Urinary bladder (tissue), 4 donors: Measurements from ENCODE around the gene PMS2. TPM values are rescaled to one million over a fixed set of nuclear protein-coding genes. Genes with fewer than 3 reads are reported as not detected.
"Not testable (repeated sequence)": the region's sequence is repeated elsewhere in the genome, so short reads cannot be mapped to it uniquely, and the experiment has no call there.

Experiments used
- DNase-seq: peaks from one replicate; pipeline ENCODE4 v3.0.0-alpha.2; 2015; ENCODE audit errors: extremely low spot score
- H3K27ac ChIP-seq: one replicate; pipeline ENCODE4 v1.5.1; 2013; ENCODE audit warnings: low read depth, mild to moderate bottlenecking, moderate library complexity
- H3K36me3 ChIP-seq: one replicate; pipeline ENCODE4 v1.6.1; 2013; ENCODE audit warnings: mild to moderate bottlenecking, moderate library complexity; ENCODE audit not compliant: insufficient read depth
- H3K4me1 ChIP-seq: one replicate; pipeline ENCODE4 v1.6.1; 2013; ENCODE audit warnings: mild to moderate bottlenecking, moderate library complexity; ENCODE audit not compliant: insufficient read depth
- H3K4me3 ChIP-seq: one replicate; pipeline ENCODE4 v1.5.1; 2013; ENCODE audit warnings: low read depth, low read length
- WGBS: extraction: QIAGEN DNeasy Blood & Tissue Kit; methylation state at CpG from one replicate; pipeline ENCODE4 v1.1.7; 2013; 5-methylcytosine and 5-hydroxymethylcytosine counted together
- polyA plus RNA-seq: library from polyadenylated mRNA; stranded (reverse); fragments of 200-250 nt; gene quantifications from one replicate; pipeline ENCODE4 v1.2.3, GENCODE V29; 2013
- total RNA-seq: library from RNA; depleted of rRNA; stranded (reverse); fragments of >200 nt; gene quantifications from one replicate; pipeline ENCODE4 v1.2.3, GENCODE V29; 2014
- donor health status: healthy with polysubstance abuse.
- donor health status: healthy.

The PMS2 gene
- total and polyA plus RNA-seq, 2 donors, result 6.3 to 16.5 TPM

DNA sequence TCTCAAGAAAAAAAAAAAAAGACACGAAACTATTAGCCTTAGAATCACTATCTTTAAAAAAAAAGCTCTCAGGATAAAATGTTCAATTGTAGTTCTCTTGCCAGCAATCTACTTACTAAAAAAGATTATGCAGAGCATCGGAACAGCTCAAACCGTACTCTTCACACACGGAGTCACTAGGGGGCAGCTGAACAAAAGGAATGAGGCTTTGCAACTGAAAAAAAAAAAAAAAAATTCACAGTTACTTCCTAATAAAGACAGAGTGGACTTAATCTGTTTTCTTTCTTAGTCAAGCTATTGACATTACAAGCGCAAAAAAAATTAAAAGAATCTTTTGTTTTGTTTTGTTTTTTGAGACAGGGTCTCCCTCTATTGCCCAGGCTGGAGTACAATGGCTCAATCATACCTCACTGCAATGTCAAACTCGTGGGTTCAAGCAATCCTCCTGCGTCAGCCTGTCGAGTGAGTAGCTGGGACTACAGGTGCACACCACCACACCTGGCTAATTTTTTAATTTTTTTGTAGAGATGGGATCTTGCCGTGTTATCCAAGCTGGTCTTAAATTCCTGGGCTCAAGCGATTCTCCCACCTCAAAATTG lies 11.5 kb downstream of the PMS2 start:
- no peaks in the 10 kb centered on the region for H3K4me1 ChIP-seq
- no peak overlapping the region for H3K4me3 ChIP-seq
- no peaks in the 10 kb centered on the region for H3K36me3 ChIP-seq
- 48% methylated on average over 10 of the region's 10 CpGs for WGBS
- peak; percentile 51 for DNase-seq
- H3K27ac ChIP-seq, result no peak overlapping the region

DNA sequence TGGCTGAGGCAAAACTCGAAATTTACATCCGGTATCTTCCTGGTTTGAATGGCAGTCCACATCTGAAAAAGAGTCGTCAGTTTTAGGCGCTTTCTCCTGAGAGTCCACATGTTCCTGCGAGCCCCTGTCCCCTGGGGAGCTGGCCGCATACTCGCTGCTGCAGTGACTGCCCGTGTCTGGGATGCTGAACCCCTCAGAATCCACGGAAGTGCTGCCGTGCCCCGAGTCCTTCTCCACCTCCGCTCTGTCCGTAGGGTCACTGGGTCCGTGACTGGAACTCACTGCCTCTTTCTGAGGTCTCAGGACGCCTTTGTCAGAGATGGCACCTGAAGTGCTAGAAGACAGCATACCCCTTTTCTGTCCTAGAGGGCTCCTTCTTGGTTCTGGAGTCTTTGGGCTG lies 21.8 kb downstream of the PMS2 start:
- not testable (repeated sequence) for H3K36me3 ChIP-seq, DNase-seq, H3K4me1 ChIP-seq, H3K27ac ChIP-seq, H3K4me3 ChIP-seq
- WGBS, result 93% methylated on average over 15 of the region's 15 CpGs

DNA sequence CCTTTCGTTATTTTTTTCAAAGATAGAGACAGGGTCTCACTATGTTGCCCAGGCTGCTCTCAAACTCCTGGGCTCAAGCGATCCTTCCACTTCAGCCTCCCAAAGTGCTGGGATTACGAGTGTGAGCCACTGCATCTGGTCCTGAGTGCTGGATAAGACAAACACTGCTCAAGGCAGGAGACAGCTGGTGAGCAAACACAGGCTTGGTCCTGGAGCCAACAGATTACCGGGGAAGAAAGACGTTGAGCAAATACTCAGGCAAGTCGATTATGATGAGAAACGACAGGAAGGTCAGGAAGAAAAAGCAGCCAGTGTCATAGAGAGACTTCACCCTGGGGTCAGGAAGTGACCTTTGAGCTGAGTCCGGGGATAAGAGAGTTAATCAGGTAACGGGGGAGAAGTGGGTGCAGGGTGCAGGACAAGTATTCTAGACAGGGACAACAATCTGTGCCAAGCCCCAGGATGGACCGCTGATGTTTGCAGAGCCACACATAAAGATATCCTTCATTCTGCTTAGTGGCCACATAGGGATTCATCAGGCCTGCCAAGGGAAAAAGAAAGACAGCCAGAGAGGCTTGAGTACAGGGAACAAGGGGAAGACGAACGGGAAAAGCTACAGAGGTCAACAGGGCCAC lies 29.1 kb downstream of the PMS2 start:
- H3K27ac ChIP-seq, H3K4me1 ChIP-seq, H3K36me3 ChIP-seq, DNase-seq, H3K4me3 ChIP-seq: not testable (repeated sequence)
- 87% methylated on average over 1 of the region's 12 CpGs for WGBS

DNA sequence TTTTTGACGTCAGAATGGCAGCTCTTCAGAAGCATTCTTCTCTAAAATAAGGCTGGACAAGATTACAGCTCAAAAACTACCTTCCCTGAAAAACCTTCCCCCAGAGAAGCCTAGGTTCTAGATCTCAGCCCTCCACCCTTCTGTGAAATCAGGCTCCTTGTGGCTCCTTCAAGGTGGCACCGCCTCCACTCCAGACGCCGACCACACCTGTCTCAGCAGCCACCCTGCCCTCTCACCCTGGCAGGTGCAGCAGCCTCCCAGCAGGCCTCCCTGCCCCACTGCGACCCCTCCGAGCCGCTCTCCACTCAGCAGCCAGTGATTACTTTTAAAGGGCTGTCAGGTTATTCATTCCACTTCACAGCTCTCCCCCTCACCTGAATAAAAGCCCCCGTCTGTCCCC lies 35.3 kb downstream of the PMS2 start:
- not testable (repeated sequence) for H3K27ac ChIP-seq, DNase-seq, H3K36me3 ChIP-seq, H3K4me3 ChIP-seq, H3K4me1 ChIP-seq
- WGBS, result no CpG with 5 or more reads among the region's 8 CpGs

DNA sequence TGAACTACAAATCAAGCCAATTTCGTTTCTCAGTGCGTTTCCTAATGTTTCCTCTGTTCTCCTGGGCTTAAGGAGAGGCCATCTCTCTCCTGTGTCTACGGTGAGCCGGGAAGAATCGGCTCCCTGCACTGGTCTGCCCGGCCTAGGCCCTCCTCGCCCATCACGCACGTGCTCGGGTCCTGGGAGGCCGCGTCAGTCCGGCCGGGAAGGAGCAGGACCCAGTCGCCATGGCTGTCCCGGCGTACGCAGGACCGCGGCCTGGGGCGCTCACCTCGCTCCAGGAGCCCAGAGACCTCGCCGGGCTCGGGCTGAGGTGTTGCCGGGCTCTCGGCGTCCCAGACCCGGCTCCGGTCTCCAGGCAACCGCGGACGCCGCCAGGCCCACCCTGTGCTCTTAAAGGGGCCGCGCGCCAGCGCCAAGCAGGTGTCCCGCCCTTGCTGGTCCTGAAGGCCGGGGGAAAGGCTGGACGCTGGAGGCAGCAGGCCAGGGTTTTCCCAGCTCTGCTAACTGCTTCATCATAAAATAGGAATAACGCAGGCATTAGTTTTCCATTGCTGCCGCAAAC lies 38.4 kb downstream of the PMS2 start, which contains the start of gene RSPH10B:
TSS of gene RSPH10B (minus strand) at position 343 of the 565 bp plus-strand sequence. CDS start 3,573 bp downstream, outside the sequence.
- H3K36me3 ChIP-seq, H3K4me3 ChIP-seq, DNase-seq, H3K27ac ChIP-seq, H3K4me1 ChIP-seq: not testable (repeated sequence)
- 1% methylated on average over 22 of the region's 43 CpGs for WGBS

DNA sequence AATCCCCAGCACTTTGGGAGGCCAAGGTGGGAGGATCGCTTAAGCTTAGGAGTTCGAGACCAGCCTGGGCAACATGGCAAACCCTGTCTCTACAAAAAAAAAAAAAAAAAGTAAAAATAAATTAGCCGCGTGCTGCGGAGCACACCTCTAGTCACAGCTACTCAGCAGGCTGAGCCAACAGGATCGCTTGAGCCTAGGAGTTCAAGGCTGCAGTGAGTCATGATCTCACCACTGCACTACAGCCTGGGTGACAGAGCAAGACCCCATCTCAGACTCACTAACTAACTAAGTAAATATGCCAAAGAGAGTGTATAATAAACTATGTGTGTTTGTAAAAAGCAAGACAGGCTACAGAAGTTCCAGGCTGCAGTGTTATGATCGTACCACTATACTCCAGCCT lies 45.0 kb downstream of the PMS2 start:
- DNase-seq, H3K4me3 ChIP-seq, H3K4me1 ChIP-seq, H3K36me3 ChIP-seq, H3K27ac ChIP-seq: not testable (repeated sequence)
- WGBS, result 92% methylated on average over 5 of the region's 7 CpGs

DNA sequence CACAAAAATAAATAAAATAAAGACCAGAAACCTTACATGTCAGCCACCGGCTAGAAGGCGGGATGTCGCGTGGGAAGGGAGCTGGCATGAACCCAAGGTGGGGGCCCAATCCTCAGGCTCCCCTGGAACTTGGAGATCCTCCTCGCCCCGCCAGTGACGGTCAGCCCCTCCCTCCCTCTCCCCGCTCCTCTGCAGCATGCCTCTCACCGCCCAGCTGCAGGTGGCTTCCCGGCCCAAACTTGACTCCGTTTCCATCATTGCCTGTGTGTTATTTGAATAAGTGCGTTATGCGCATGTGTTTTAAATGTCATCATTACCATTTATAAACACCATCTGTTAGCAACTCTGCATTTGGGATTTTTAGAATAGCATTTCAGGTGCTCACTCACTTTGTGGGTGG lies 45.6 kb downstream of the PMS2 start:
- H3K36me3 ChIP-seq, H3K4me1 ChIP-seq, H3K27ac ChIP-seq, H3K4me3 ChIP-seq, DNase-seq: not testable (repeated sequence)
- 27% methylated on average over 5 of the region's 13 CpGs for WGBS

DNA sequence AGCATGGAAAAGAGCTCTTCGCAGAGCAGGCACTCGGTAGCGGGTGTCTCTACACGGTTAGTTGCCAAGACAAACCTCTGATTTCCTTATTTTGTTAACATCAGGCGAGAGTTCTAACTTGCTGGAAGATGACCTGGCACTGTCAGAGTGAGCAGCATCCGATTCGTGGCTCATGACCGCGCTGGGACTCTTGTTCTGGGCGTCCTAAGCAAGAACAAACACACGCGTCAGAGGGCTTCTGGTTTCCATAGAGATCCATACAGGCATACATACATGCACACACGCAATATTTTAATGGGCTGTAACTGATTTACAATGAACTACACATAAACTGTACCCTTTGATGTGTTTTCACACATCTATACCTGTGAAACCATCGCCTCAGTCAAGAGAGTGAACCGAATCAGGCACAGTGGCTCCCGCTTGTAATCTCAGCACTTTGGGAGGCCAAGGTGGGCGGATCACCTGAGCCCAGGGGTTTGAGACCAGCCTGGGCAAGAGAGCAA lies 73.9 kb downstream of the PMS2 start:
- H3K36me3 ChIP-seq, H3K27ac ChIP-seq, H3K4me3 ChIP-seq, H3K4me1 ChIP-seq, DNase-seq: not testable (repeated sequence)
- no CpG with 5 or more reads among the region's 17 CpGs for WGBS

DNA sequence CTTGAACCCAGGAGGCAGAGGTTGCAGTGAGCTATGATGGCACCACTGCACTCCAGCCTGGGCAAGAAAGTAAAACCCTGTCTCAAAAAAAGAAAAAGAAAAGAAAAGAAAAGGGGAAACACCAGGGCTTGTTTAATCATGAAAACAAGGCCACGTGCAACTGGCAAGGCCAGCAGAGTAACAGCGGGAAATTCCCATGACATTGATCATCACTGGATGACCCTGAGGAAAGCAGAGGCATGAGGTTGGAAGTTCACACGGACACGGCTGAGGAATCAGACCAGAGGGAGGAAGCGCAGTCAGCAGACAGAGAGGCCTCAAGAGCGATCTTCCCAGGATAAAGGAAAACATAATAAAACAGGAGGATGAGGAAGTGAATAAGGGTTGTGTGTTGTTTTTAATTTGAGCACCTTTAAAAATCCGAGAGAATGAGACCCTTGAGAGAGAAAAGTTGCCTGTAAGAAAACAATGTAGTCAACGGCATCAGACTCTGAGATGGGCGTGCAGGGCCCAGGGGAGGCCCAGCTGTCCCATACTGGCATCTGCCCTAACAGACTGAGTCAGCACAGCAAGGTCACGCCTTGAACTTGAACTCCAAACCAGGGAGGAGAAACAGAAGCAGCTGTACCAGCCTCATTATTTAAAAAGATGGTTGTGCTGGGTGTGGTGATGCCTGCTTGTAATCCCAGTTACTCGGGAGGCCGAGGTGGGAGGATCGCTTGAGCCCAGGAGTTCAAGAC lies 76.8 kb downstream of the PMS2 start:
- not testable (repeated sequence) for H3K27ac ChIP-seq, H3K4me3 ChIP-seq, DNase-seq, H3K36me3 ChIP-seq, H3K4me1 ChIP-seq
- 84% methylated on average over 4 of the region's 13 CpGs for WGBS

DNA sequence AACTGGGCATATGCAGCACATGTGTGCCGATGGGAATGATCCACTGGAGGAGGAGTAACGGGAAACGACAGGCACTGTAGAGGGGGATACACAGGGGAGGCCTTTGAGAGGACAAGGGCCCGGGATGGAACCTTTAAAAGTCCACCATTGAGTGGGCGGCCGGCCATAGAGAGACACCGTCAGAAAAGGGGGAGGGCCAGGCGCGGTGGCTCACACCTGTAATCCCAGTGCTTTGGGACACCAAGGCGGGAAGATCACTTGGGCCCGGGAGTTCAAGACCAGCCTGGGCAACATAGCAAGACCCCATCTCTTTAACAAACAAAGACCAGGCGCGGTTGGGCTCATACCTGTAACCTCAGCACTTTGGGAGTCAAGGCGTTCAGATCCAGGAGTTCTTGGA lies 77.6 kb downstream of the PMS2 start:
- not testable (repeated sequence) for H3K36me3 ChIP-seq, DNase-seq, H3K4me3 ChIP-seq, H3K4me1 ChIP-seq, H3K27ac ChIP-seq
- WGBS, result 96% methylated on average over 14 of the region's 14 CpGs

DNA sequence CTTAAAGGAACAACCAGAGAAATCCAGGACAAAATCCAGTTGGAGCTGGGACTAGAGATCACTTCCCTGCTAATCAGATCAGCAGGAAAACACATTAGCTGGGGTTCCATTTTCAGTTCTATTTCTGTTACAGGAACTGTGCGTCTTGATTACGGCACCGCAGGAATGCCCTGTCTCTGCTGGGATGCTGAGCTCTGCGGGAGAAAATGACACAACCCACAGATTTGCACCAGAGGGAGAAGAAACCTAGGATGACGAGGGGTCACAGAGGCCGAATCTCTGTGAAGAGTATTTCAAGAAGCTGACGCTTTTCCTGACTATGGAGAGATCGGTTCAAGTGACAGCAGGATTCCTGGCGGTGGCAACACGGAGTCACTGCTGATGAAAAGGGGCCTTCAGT lies 78.6 kb downstream of the PMS2 start:
- not testable (repeated sequence) for H3K4me1 ChIP-seq, H3K4me3 ChIP-seq, H3K27ac ChIP-seq, H3K36me3 ChIP-seq, DNase-seq
- 100% methylated on average over 1 of the region's 10 CpGs for WGBS

DNA sequence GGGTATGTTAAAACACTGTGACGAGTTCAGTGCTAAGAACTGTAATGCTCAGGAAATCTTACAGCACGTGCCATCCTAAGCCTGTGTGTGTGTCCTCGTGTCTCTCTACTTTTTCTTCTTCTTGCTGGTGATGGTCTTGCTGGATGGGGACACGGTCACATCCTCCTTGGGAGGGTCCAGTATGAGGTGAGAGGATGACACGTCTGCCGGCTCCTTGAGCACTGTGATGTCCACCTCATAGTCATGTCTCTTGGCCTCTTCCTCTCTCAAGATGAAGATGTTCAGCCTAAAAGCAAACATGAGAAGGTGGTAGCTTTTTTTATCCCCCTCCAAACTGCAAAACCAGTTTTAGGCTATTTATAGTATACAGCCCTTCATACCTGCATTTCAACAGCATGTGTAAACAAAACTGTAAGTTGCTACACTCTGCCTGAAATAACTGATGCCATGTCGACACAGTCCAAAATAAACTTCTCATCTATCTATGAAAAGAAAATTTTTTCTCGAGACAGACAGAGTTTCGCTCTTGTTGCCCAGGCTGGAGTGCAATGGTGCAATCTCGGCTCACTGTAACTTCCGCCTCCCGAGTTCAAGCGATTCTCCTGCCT lies 82.5 kb downstream of the PMS2 start:
- not testable (repeated sequence) for H3K36me3 ChIP-seq, H3K4me3 ChIP-seq, H3K27ac ChIP-seq, H3K4me1 ChIP-seq, DNase-seq
- WGBS, result 96% methylated on average over 2 of the region's 13 CpGs

DNA sequence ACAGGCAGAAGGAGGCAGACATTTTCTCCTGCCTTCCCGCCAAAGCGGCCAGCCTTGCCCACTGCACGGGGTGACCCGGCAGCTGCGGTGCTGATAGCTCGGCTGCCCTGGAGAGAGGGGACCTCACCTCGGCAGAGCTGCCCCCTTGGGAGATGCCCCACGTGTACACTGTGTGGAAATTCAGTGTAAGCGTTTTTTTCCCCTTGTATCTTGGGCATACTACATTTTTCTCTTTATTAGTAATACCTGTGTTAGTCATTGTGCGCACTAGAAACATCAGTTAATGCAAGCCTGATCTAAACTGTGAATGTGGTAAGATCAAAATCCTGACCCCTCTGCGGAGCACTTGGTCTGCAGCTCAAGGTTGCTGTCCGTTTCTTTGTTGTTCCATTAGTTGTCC lies 84.2 kb downstream of the PMS2 start:
- WGBS, result 93% methylated on average over 2 of the region's 12 CpGs
- not testable (repeated sequence) for H3K36me3 ChIP-seq, H3K27ac ChIP-seq

More for the DNA sequence above, 84.2 kb downstream of the PMS2 start:
- not testable (repeated sequence) for DNase-seq, H3K4me1 ChIP-seq, H3K4me3 ChIP-seq
